ENCODE measurements around the gene PLCB1. TPM values are rescaled to one million over a fixed set of nuclear protein-coding genes. Genes with fewer than 3 reads are reported as not detected.

PLCB1 gene
- total and polyA plus RNA-seq, 2 experiments from 2014 or later: 6.7 to 20.5 TPM

DNA sequence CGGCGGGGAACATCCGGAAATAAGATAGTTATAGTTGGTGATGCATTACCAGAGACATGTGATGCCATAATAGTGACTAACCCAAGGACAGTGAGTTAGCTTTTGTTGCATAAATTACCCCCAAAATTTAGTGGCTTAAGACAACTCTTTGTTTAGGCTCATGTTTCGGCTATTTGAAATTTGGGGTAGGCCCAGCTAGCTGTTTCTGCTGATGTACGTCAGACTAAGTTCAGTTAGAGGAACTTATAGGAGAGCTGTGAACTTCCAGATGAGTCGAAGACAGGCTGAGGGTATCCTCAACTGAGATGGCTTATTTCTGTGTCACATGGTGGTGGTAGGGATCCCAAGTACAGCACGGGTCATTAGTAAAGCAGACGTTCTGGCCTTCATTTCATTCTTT is 366.5 kb downstream of the PLCB1 start:
- no peak overlapping the region for H3K4me3 ChIP-seq
- no peaks in the 10 kb centered on the region for H3K36me3 ChIP-seq (replicated peaks; ENCODE audit: insufficient read depth, low read depth)
- H4K20me1 ChIP-seq (ENCODE audit: insufficient read depth, poor library complexity, severe bottlenecking): no peaks in the 10 kb centered on the region
- no peaks in the 10 kb centered on the region for H3K27me3 ChIP-seq
- no peak overlapping the region for H2AFZ ChIP-seq
- DNase-seq (ENCODE audit: low spot score): no peak
- no peak overlapping the region for H3K4me2 ChIP-seq
- no peaks in the 10 kb centered on the region for H3K4me1 ChIP-seq (ENCODE audit: insufficient read depth)
- no peaks in the 10 kb centered on the region for H3K9me2 ChIP-seq (replicated peaks; ENCODE audit: insufficient read depth)
- no peaks in the 10 kb centered on the region for H3K79me2 ChIP-seq
- H3K9me3 ChIP-seq (ENCODE audit: low read depth): no peaks in the 10 kb centered on the region
- 92% methylated on average over 8 of the region's 8 CpGs for WGBS (ENCODE audit: low lambda C conversion rate, missing lambda C conversion rate)
- TF ChIP-seq EZH2phosphoT487 (IDR thresholded peaks at IDR 0.05; ENCODE audit: low read depth, severe bottlenecking, unreplicated experiment): no peak
- no peak for TF ChIP-seq EZH2 (IDR thresholded peaks at IDR 0.05; ENCODE audit: borderline replicate concordance)
- TF ChIP-seq, protein P1, sequence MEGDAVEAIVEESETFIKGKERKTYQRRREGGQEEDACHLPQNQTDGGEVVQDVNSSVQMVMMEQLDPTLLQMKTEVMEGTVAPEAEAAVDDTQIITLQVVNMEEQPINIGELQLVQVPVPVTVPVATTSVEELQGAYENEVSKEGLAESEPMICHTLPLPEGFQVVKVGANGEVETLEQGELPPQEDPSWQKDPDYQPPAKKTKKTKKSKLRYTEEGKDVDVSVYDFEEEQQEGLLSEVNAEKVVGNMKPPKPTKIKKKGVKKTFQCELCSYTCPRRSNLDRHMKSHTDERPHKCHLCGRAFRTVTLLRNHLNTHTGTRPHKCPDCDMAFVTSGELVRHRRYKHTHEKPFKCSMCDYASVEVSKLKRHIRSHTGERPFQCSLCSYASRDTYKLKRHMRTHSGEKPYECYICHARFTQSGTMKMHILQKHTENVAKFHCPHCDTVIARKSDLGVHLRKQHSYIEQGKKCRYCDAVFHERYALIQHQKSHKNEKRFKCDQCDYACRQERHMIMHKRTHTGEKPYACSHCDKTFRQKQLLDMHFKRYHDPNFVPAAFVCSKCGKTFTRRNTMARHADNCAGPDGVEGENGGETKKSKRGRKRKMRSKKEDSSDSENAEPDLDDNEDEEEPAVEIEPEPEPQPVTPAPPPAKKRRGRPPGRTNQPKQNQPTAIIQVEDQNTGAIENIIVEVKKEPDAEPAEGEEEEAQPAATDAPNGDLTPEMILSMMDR (IDR thresholded peaks at IDR 0.05; ENCODE audit: poor library complexity): no peak
- H3K27ac ChIP-seq: no peak overlapping the region

DNA sequence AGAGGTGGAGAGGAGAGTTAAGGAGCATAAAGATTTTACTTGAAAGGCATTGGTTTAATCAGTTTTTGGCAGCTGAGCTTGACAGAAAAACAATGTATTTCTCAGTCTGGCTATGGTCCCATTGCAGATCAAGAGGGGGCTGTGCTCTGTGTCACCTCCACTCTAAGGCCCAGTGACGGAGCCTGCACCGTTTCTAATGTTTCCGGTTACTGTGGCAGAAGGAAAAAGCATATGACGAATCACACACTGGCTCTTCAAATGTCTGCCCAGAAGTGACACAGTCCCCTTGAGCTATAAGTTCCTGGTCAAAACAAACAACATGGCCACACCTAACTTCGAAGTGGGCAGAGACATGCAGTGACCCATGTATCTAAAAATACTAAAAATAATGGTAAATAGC is 372.0 kb downstream of the PLCB1 start:
- TF ChIP-seq EZH2phosphoT487 (IDR thresholded peaks at IDR 0.05; ENCODE audit: low read depth, severe bottlenecking, unreplicated experiment): no peak
- TF ChIP-seq EZH2 (IDR thresholded peaks at IDR 0.05; ENCODE audit: borderline replicate concordance): no peak
- TF ChIP-seq, protein P1 (IDR thresholded peaks at IDR 0.05; ENCODE audit: poor library complexity): no peak
- no peak overlapping the region for H3K4me3 ChIP-seq
- no peaks in the 10 kb centered on the region for H3K79me2 ChIP-seq
- H3K4me1 ChIP-seq (ENCODE audit: insufficient read depth): no peaks in the 10 kb centered on the region
- no peak overlapping the region for H3K4me2 ChIP-seq
- H3K9me2 ChIP-seq (replicated peaks; ENCODE audit: insufficient read depth): no peaks in the 10 kb centered on the region
- H4K20me1 ChIP-seq (ENCODE audit: insufficient read depth, poor library complexity, severe bottlenecking): no peaks in the 10 kb centered on the region
- no peaks in the 10 kb centered on the region for H3K9me3 ChIP-seq (ENCODE audit: low read depth)
- no peaks in the 10 kb centered on the region for H3K36me3 ChIP-seq (replicated peaks; ENCODE audit: insufficient read depth, low read depth)
- DNase-seq (ENCODE audit: low spot score): no peak
- H3K27ac ChIP-seq: no peak overlapping the region
- H3K27me3 ChIP-seq: no peaks in the 10 kb centered on the region
- 82% methylated on average over 5 of the region's 5 CpGs for WGBS (ENCODE audit: low lambda C conversion rate, missing lambda C conversion rate)
- no peak overlapping the region for H2AFZ ChIP-seq

DNA sequence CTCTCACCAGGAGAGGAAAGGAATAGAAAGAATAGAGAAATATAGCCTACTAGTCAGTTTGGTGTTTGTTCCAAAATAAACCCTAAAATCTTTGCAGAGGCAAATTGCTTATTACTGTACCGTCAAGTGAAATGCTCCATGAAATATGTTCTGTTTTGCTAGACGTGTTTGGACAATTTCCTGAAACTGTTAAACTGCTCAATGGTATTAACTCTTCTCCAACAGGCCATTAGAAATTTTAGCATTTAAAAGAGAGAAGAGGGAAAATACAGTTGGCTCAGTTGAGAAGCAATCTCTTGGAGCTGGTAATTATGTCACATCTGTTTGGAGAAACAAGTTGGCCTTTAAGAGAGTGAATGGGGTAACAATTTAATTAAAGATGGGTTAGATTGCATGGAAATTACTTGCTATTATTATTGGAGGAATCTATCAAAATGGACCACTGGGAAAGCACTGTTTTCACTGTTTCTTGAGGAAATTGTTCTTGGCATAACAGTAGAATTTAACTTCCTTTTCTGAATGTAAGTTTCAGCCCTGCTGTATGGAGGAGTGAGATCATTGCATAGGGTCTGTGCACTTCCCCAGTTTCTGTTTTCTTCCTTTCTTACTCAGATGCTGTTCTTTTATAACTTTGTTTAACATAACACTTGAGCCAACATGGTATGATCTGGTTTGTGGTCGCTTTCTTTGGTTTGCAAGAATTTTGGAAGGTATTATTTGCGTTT is 373.6 kb downstream of the PLCB1 start:
- Histone ChIP-seq H3K9me3 (ENCODE audit: low read depth) (no peaks in the 10 kb centered on the region), H3K4me2 (no peak overlapping the region), H2AFZ (no peak overlapping the region), H3K27me3 (no peaks in the 10 kb centered on the region), H3K79me2 (no peaks in the 10 kb centered on the region), H3K27ac (no peak overlapping the region), H3K36me3 (replicated peaks; ENCODE audit: insufficient read depth, low read depth) (no peaks in the 10 kb centered on the region), H4K20me1 (ENCODE audit: insufficient read depth, poor library complexity, severe bottlenecking) (no peaks in the 10 kb centered on the region), H3K9me2 (replicated peaks; ENCODE audit: insufficient read depth) (no peaks in the 10 kb centered on the region), H3K4me1 (ENCODE audit: insufficient read depth) (no peaks in the 10 kb centered on the region), H3K4me3 (no peak overlapping the region)
- 83% methylated on average over 4 of the region's 4 CpGs for WGBS (ENCODE audit: low lambda C conversion rate, missing lambda C conversion rate)
- no peak for DNase-seq (ENCODE audit: low spot score)
- TF ChIP-seq EZH2phosphoT487 (IDR thresholded peaks at IDR 0.05; ENCODE audit: low read depth, severe bottlenecking, unreplicated experiment) (no peak), EZH2 (IDR thresholded peaks at IDR 0.05; ENCODE audit: borderline replicate concordance) (no peak)
- TF ChIP-seq, protein P1 (IDR thresholded peaks at IDR 0.05; ENCODE audit: poor library complexity): no peak

Data from hepatocyte (in vitro differentiated cells).